Measurements from ENCODE around the gene EZH1. TPM values are rescaled to one million over a fixed set of nuclear protein-coding genes. Genes with fewer than 3 reads are reported as not detected.
A peak's percentile ranks its signal among the peaks of the same experiment; 100 is the strongest.

Gene EZH1
- total RNA-seq, 1 donor from 2014 or later: 73.7 TPM

DNA sequence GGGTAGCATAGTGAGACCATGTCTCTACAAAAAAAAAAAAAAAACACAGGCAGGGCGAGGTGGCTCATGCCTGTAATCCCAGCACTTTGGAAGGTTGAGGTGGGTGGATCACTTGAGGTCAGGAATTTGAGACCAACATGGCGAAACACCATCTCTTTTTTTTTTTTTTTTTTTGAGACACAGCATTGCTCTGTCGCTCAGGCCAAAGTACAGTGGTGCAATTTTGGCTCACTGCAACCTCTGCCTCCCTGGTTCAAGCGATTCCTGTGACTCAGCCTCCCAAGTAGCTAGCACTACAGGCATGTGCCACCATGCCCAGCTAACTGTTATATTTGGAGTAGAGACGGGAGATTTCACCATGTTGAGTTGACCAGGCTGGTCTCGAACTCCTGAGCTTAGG lies 21.3 kb upstream of the EZH1 start:
- TF ChIP-seq POLR2A (IDR thresholded peaks at IDR 0.05) (no peak), CTCF (IDR thresholded peaks at IDR 0.05) (no peak)
- intact Hi-C loops (cut with DNase I): loop anchor here (10.0 kb wide), 2 partner anchors 59 to 191 kb away; partner anchors contain the start of genes BECN1 and PSMC3IP

GRCh38 chr17:42761638-42762037 lies 16.8 kb upstream of the EZH1 start:
- TF ChIP-seq POLR2A (IDR thresholded peaks at IDR 0.05) (no peak), CTCF (IDR thresholded peaks at IDR 0.05) (no peak), POLR2AphosphoS5 (IDR thresholded peaks at IDR 0.05; ENCODE audit: insufficient read depth in 1 of 2, low read depth in 1 of 2) (no peak)
- H3K36me3 ChIP-seq: no peaks in the 10 kb centered on the region
- no peaks in the 10 kb centered on the region for H3K27me3 ChIP-seq
- peaks cover 19% of the 10 kb centered on the region for H3K4me1 ChIP-seq
- H3K4me3 ChIP-seq: peak overlapping the region; percentile 57 to 78
- intact Hi-C loops (cut with DNase I): loop anchor here (2.0 to 10.0 kb wide), 3 partner anchors 41 to 187 kb away; partner anchors contain the start of genes BECN1 and PSMC3IP
- peak overlapping the region; percentile 84 for H3K27ac ChIP-seq
- DNase-seq (ENCODE audit: extremely low spot score in 2 of 2): no peak
- H3K9me3 ChIP-seq: no peaks in the 10 kb centered on the region

More for the DNA sequence above, 21.3 kb upstream of the EZH1 start:
- no peaks in the 10 kb centered on the region for H3K27me3 ChIP-seq
- H3K4me1 ChIP-seq: peaks cover 12% of the 10 kb centered on the region
- no peak overlapping the region for H3K27ac ChIP-seq
- no peaks in the 10 kb centered on the region for H3K36me3 ChIP-seq
- DNase-seq (ENCODE audit: extremely low spot score in 2 of 2): no peak
- H3K9me3 ChIP-seq: no peaks in the 10 kb centered on the region
- H3K4me3 ChIP-seq: no peak overlapping the region

DNA sequence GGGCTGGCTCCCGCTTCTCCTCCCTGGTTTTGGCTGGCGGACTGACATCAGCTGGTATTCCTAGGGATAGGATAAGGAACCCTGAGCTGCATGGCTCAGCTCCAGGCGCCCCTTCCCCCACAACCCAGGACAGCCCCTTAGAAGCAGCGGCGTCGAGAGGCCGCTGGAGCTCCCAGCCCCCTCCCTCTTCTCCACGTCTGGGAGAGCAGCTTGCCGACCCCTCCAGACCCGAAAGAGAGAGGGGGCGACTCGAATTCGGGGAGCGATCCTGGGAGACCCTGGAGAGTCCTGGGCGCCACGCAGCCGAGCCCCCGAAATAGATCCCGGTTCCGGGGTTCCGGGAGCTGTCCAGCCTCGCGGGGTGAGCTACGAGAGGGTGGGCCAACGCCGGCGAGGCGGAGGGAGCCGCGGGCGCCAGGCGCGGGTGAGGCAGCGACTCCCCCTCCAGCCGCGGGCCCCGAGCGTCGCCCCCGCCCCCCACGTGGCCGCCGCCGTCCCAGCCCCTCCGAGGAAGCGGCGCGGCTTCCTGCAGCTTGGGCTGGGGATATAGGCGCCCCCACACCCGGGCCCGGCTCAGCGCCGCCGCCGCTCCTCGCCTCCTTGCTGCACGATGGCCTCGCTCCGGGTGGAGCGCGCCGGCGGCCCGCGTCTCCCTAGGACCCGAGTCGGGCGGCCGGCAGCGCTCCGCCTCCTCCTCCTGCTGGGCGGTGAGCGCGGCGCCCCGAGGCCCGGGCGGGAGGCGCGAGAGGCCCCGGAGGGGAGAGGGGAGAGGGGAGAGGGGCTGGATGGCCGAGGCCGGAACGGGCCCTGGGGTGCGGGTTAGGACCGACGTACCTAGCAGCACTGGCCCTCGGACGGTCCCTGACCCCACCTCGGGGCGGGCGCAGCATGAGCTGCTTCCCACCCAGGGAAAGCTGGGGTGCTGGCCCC lies 16.1 kb upstream of the EZH1 start, which contains the start of gene RAMP2:
TSS of gene RAMP2 (plus strand) at position 576 of the 930 bp plus-strand sequence. CDS start at position 611, 35 bp downstream.
- Histone ChIP-seq H3K27ac (peak within 1 kb of the TSS; percentile 84), H3K36me3 (no peaks in the 10 kb centered on the region), H3K4me1 (peaks cover 19% of the 10 kb centered on the region), H3K9me3 (no peaks in the 10 kb centered on the region), H3K27me3 (no peaks in the 10 kb centered on the region), H3K4me3 (peak within 1 kb of the TSS; percentile 57 to 78)
- no peak for DNase-seq (ENCODE audit: extremely low spot score in 2 of 2)
- TF ChIP-seq POLR2A (IDR thresholded peaks at IDR 0.05) (no peak), CTCF (IDR thresholded peaks at IDR 0.05) (no peak), POLR2AphosphoS5 (IDR thresholded peaks at IDR 0.05; ENCODE audit: insufficient read depth in 1 of 2, low read depth in 1 of 2) (peak in 1 of 2 donors; percentile 24)
- intact Hi-C loops (cut with DNase I): loop anchor here (10.0 kb wide), 2 partner anchors 64 to 186 kb away; partner anchors contain the start of genes BECN1 and PSMC3IP

DNA sequence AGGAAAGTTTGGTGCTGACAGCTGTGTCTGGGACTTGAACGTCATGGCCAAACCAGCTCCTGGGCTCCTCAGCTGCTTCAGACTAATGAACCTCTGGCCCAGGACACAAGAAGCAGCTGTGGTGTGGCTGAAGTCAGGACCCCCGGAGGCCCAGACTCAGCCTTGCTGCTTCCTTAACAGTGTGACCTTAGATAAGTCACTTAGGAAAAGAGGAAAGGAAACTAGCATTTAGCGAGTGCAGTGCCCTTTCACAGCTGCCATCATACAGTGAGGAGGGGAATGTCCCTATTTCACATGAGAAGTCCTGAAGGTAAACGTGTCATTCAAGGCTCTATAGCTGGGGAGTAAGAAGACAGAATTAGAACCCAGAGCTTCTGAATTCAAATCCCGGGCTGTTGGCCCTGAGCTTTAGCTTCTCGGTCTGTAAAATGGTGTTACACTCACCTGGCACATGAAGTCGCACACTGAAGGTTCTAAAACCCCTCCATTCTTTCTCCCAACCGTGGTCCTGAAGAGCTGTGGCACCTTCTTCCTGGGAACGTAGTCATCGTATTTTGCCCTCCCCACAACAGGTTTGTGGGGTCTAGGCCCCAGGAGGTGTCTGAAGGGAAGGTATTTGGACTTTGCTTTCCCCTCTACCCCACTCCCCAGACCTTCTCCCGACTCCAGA lies 15.3 kb upstream of the EZH1 start:
- Histone ChIP-seq H3K9me3 (no peaks in the 10 kb centered on the region), H3K4me3 (peak overlapping the region; percentile 57 to 78), H3K27me3 (no peaks in the 10 kb centered on the region), H3K4me1 (peaks cover 19% of the 10 kb centered on the region), H3K27ac (peak overlapping the region; percentile 84), H3K36me3 (no peaks in the 10 kb centered on the region)
- intact Hi-C loops (cut with DNase I): loop anchor here (10.0 kb wide), 2 partner anchors 65 to 185 kb away; partner anchors contain the start of genes BECN1 and PSMC3IP
- DNase-seq (ENCODE audit: extremely low spot score in 2 of 2): no peak
- TF ChIP-seq POLR2AphosphoS5 (IDR thresholded peaks at IDR 0.05; ENCODE audit: insufficient read depth in 1 of 2, low read depth in 1 of 2): no peak
- TF ChIP-seq POLR2A (IDR thresholded peaks at IDR 0.05): no peak
- no peak for TF ChIP-seq CTCF (IDR thresholded peaks at IDR 0.05)
